GM21423 (cell line): ENCODE measurements around the gene TULP3.

Experiments
- ATAC-seq: cut with Tn5 transposase; IDR thresholded peaks from one replicate; pipeline ENCODE4 v1.9.1; 2021; ENCODE audit warnings: mild to moderate bottlenecking, moderate library complexity; ENCODE audit not compliant: unreplicated experiment

Gene TULP3

GRCh38 chr12:2925322-2925995, 34.8 kb downstream of the TULP3 start:
- no peak for ATAC-seq

- no peak for ATAC-seq
Observed at GRCh38 chr12:2930865-2931264, 40.2 kb downstream of the TULP3 start.

DNA sequence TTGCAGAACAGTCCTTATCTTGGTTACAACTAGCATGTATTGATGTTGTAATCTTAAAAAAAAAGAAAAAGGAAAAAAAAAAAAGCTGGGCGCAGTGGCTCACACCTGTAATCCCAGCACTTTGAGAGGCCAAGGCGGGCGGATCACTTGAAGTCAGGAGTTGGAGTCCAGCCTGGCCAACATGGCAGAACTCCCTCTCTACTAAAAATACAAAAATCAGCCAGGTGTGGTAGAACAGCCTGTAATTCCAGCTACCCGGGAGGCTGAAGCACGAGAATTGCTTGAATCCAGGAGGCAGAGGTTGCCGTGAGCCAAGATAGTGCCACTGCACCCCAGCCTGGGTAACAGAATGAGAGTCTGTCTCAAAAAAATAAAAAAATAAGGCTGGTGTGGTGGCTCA, 42.9 kb downstream of the TULP3 start:
- no peak for ATAC-seq

GRCh38 chr12:2934371-2934770, 43.7 kb downstream of the TULP3 start:
- no peak for ATAC-seq

GRCh38 chr12:2936301-2936700, 45.6 kb downstream of the TULP3 start:
- no peak for ATAC-seq

DNA sequence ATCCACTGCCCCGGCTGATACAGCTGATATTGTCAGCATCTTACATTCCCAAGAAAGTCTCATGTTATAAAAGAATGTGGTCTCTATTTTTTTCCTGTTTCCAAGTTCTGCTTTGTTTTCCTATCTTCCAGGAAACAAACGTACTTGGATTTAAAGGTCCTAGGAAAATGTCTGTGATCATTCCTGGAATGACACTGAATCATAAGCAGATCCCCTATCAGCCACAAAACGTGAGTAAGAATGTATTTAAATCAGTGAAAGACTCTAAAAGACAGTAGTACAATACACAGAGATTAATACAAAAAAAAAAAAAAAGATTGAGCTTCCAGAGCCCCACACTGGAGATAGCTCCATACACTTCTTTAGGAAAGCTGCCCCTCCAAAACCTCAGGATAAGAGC, 46.8 kb downstream of the TULP3 start:
- no peak for ATAC-seq

DNA sequence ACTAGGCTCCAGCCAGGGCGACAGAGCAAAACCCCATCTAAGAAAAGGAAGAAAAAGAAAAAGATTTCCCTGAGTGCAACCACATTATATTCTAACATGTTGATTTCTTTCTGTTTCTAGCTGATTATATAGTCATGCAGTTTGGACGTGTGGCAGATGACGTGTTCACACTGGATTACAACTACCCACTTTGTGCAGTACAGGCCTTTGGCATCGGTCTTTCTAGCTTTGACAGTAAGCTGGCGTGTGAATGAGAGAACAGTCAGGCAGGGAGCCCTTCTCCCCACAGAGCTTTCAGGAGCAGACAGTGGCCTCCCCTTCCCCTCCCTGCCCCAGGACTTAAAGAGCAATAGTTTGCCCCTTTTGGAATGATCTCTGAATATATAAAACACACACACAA, 48.5 kb downstream of the TULP3 start:
- no peak for ATAC-seq

DNA sequence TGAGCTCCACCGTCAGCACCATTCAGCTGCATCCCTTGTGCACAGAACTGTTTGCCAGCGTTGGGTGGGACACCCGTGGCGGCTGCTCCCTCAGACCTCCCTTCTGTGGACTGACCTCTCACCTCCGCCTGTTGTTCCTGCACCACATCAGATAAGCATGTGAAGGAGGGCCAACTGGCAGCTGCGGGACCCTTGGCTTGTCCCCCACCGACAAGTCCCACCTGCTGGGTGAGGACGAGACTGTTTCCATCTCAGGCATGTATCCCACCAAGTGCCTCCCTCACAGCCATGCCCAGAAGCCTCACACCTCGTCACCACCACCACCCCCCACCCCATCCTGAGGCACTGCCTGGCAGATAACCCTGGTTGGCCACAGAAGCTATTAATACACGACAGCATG, 49.9 kb downstream of the TULP3 start:
- no peak for ATAC-seq

GRCh38 chr12:2941524-2941923, 50.8 kb downstream of the TULP3 start:
- no peak for ATAC-seq

DNA sequence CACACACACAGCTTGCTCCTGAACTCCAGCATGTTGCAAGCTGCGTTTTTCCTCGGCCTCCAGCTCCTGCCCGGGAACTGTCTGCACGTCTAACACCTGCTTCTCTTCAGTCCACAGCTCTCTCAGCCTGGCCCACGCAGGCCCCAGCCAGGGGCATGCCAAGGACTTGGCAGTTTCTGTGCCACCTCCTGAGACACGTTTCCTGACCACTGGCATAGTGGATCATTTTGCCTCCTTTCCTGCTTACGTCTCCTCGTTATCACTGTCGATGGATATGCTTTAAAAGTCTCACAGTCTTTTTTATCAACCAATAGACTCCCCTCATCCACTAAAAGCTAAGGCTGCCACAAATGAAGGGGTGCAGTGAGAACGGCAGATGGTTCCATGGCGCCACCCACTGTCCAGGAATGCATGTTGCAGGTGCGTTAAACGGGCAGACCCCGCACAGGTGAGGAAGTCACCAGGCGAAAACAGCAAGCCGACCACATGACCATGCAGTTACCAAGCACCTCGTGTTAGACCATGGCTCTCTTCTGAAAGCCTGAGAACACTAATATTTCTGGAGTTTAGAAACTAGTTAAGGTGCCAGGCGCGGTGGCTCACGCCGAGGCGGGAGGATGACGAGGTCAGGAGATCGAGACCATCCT, 53.8 kb downstream of the TULP3 start:
- no peak for ATAC-seq

DNA sequence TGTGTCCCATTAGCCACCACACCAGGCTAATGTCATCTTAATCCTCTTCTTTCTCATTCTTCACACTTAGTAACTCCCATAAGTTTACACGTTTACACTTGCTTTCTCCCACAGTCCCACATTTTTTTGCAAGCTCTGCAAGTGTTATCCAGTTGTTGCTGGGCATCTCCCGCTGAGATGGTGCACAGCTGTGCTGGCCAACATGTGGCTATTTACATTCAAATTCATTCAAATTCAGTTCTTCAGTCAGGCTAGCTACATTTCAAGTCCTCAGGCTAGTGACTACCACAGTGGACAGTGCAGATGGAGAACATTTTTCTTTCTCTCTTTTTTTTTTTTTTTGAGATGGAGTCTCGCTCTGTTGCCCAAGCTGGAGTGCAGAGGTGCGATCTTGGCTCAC, 58.7 kb downstream of the TULP3 start:
- ATAC-seq: no peak

DNA sequence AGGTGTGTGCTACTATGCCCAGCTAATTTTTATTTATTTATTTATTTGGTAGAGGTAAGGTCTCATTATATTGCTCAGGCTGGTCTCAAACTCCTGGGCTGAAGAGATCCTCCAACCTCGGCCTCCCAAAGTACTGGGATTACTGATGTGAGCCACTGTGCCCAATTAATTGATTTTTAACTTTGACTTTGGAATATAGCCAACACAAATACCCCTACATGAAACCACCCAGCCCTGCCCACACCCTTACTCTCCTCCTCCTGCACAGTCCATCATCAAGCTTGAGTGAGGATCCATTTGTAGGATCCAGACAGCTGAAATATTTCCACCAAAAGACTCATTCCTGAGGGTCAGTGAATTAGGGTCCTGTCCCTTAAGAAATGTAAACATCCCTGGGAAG, 65.2 kb downstream of the TULP3 start:
- no peak for ATAC-seq

- no peak for ATAC-seq
Observed at GRCh38 chr12:2957816-2958431, 67.2 kb downstream of the TULP3 start.

GRCh38 chr12:2958432-2959191, 67.9 kb downstream of the TULP3 start:
- ATAC-seq: no peak

GRCh38 chr12:2959192-2959504, 68.5 kb downstream of the TULP3 start, which contains the start of gene TEAD4:
TSS of gene TEAD4 (plus strand) at chr12:2959397.
- ATAC-seq: no peak

DNA sequence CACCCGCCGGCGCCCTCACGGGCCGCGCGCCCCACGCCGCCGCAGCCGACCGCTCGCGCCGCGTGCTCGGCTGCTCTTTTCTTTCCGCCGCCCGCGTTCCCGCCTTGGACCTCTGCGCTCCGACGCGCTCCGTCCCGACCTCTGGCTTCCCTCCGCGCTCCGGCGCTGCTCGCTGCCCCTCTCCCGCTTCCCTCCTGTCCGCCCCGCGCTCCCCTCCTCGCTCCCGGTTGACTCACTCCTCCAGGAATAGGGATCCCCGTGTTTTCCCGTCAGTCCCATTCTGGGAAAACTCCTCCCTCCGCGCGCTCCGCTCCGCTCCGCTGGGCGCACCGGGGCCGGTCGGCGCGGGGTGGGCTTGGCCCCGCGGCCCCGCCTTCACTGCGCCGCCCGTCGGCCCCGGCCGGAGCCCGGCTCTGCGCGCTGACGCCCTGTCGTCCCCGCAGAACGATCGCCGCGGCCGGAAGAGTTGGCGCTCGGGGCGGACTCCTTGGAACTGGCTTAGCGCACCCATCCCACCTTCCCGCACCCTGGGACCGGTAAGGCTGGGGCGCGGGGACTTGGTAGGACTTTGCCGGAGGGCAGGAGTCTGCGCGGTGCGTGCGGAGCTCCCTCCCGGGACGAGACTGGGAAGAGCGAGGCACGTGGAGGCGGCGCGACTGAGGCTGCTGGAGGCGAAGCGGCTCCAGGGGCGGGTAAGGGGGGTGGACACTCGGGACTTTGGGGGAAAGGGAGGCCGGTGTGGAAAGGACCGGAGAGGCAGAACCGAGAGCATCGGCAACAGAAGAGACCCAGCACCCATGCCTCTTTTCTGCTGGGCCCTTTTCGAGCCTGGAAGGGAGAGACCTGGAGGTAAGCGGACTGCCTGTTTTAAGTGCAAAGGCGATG, 69.1 kb downstream of the TULP3 start:
- ATAC-seq: no peak

DNA sequence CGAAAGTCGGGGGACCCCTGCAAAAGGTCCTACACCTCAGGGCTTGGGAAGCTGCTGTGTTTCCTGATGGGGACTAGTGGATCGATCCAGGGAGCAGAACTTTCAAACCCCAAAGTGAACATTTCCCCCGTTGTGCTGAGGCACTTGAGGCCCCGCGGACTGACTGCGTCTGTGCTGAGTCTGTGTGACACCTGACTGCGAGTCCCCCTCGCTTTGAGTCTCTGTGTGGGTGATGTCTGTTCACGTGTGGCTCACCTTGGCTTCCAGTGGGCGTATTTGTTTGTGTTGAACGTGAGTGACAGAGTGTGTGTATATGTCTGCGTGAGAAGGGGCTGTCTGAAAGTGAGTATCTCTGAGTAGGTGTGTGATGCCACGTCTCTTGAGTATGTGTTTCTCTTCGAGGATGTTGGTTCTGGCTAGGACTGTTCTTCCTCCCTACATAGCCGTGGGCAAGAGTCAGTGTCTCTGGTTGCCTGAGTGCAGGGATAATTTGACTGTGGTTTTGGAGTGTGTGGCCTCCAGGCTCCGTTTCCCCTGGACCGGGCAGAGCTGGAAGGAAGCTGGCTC, 69.8 kb downstream of the TULP3 start:
- ATAC-seq: no peak

DNA sequence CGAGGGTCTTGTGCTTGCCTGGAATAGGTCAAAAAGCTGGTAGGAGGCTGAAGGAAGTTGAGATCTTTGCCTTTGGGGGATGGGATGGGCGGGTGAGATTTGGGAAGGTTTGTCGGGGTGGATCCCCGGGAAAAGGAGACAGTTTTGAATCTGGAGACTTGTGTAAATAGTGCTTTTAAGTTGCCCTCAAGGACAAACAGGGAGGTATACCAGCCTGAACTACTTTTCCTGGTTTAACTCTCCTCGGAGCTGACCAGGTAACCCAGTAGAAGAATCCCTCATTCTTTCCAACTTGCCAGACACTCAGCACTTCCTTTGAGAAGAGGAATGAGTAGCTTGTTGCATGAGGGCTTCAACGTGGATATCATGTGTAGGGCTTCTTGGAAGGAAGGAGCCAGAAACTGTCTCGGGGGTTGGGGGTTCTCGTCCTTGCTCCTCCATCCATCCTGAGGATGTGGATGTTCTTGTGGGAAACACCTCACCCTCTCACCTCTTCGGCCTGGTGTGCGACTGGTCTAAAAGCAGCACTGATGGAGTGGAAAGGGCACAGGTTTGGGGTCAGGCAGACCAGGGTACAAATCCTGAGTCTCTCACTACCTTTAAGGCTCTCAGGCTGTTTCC, 70.4 kb downstream of the TULP3 start:
- ATAC-seq: no peak

DNA sequence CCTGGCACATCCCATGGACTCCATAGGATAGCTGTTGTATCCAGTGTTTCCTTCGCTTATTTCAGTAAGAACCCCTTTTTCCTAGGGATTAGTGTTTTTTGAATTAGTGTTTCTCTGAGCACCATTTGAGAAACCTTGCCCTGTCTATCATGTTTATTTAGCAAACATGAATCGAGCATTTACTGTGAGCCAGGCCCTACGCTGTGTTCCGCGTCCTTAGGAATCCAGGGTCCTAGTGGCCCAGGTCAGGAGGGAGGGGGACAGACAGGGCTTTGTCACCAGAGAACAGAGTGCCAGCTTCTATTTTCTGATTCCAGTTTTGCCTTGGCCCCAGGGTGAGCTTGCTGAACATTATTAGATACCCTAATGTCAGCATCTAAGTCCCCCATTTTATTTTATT, 71.0 kb downstream of the TULP3 start:
- ATAC-seq: no peak

- ATAC-seq: no peak
Observed at GRCh38 chr12:2963154-2963759, 72.6 kb downstream of the TULP3 start.
